GM12874 (cell line): ENCODE results near the gene CIZ1.

ENCODE experiments used
- TF ChIP-seq, protein P1 (sequence below): IDR thresholded peaks from 2 replicates; pipeline ENCODE4 v1.5.1; 2011; ENCODE audit warnings: low read depth, mild to moderate bottlenecking, control low read depth, low read length, moderate library complexity; ENCODE audit not compliant: insufficient read depth

Gene CIZ1

GRCh38 chr9:128160603-128160987 lies 30.8 kb downstream of the CIZ1 start:
- TF ChIP-seq, protein P1, sequence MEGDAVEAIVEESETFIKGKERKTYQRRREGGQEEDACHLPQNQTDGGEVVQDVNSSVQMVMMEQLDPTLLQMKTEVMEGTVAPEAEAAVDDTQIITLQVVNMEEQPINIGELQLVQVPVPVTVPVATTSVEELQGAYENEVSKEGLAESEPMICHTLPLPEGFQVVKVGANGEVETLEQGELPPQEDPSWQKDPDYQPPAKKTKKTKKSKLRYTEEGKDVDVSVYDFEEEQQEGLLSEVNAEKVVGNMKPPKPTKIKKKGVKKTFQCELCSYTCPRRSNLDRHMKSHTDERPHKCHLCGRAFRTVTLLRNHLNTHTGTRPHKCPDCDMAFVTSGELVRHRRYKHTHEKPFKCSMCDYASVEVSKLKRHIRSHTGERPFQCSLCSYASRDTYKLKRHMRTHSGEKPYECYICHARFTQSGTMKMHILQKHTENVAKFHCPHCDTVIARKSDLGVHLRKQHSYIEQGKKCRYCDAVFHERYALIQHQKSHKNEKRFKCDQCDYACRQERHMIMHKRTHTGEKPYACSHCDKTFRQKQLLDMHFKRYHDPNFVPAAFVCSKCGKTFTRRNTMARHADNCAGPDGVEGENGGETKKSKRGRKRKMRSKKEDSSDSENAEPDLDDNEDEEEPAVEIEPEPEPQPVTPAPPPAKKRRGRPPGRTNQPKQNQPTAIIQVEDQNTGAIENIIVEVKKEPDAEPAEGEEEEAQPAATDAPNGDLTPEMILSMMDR = no peak

DNA sequence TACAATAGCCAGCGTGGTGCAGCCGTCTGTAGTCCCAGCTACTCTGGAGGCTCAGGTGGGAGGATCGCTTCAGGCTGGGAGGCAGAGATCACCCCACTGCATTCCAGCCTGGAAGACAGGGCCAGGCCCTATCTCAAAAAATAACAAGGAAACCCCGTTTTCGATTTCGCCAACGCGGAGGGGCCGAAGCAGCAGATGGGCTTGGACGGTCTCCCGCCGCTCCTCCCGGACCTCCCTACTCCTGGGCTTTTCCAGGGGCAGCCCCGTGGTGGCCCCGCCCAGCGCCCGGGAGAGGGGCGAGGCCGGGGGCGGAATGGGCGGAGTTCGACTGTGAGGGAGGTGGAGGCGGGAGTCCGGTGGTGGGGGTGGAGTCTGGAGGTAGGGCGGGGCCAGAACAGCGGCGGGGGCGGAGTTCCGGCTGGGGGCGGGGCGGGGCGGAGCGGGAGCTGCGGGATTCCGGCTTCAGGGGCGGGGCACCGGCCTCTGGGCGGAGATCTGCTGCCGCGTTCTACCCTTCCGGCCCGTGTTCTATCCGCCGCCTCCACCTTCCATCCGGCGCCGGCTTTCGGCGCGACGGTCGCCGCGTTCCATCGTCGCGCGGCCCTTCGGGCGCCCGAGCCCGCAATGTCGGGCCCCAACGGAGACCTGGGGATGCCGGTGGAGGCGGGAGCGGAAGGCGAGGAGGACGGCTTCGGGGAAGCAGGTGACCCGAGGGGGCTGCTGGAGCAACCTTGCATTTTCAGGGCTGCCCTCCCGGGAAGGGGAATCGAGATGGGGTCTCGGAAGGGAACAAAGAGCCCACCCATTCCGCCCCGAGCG lies 31.4 kb downstream of the CIZ1 start, which contains the start of gene BBLN:
TSS of gene BBLN (plus strand) at position 482 of the 819 bp plus-strand sequence. CDS start at position 625, 143 bp downstream.
- TF ChIP-seq, protein P1 = no peak

- TF ChIP-seq, protein P1 = no peak
These were observed 31.9 kb downstream of the CIZ1 start for GRCh38 chr9:128159522-128159783.

GRCh38 chr9:128155736-128156500 lies 35.5 kb downstream of the CIZ1 start:
- TF ChIP-seq, protein P1 = no peak

DNA sequence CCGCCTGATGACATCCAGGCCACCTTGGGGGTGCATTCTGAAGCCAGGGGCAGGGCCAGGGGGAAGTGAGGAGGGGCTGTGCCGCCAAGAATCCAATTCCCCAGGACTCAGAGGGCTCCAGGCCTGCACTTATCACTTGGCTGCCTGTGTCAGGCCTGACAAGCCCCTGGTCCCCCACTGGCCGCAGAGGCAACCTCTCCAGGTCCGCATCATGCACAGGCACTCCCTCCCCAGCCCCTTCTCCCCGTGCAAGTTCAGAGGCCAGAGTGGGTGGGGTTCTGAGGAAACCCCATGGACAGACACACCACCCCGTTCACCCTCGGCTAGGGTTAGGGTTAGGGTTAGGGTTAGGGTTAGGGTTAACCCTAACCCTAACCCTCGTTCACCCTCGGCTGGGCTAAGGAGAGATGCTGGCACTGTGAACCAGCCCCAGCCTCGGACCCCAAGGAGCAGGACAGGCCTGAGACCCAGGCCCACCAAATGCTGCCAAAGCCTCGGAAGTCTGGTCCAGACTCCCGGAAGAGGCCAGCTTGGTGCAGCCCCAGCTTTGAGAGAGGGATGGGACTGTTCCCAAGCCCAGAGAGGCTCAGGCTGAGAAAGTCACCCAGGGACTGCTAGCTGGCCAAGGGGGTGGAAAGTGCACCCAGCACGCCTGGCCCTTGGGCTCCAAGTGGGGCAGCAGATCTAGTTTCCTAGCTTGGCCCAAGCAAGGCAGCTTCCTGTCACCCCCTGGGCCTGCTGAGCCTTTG lies 37.3 kb downstream of the CIZ1 start:
- TF ChIP-seq, protein P1 = no peak

DNA sequence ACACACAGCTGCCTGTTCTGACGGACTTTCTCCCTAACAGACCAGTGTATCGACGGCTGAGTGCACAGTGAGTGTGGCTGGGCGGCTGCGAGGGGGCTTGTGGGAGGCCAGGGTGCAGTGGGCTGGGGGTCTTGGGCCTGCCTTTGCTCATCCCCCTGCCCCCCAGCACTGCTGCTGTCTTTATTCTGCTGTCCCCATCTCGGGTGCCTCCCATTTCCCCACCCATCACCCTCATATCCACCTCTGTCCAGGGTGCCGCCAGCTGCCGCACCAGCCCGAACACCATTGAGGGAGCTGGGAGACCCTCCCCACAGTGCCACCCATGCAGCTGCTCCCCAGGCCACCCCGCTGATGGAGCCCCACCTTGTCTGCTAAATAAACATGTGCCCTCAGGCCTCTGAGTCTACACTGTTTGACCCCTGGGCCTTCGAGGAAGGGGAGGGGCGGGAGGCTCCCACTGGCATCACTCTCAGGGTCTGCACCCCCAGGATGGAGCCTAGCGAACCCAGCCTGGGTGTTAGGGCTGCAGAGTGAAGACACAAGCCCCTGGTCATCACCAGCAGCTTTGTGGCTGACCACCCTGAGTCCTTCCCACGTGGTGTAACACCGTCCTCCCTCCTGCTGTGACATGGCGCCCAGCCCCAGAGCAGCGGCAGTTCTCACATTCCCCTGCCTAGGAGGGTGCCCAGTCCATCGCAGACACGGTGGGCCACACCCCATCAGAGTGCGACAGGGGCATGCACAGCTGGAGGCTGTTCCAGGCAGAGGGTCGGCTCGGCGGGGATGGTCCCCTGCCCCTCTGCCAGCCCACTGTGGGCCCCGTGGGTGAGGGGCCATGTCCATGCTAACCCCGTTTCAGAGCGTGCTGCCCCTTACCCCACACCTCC lies 38.1 kb downstream of the CIZ1 start:
- TF ChIP-seq, protein P1 = no peak
